ENCODE results near the gene C1orf185.

GRCh38 chr1:51119331-51119730, 17.3 kb downstream of the C1orf185 start:
- TF ChIP-seq CTCF (IDR thresholded peaks at IDR 0.05 in 2 of 3, conservative IDR thresholded peaks at IDR 0.05 in 1 of 3; ENCODE audit: insufficient read depth in 2 of 3, low read depth in 1 of 3, low read length in 3 of 3) (no peak), GTF2A2 (tag; IDR thresholded peaks at IDR 0.05) (no peak), TFAM (CRISPR knock-in tag; conservative IDR thresholded peaks at IDR 0.05) (no peak), ZNF449 (CRISPR knock-in tag; IDR thresholded peaks at IDR 0.05) (no peak), PHF21A (IDR thresholded peaks at IDR 0.05; ENCODE audit: borderline replicate concordance, low read depth) (no peak), ZNF23 (CRISPR knock-in tag; IDR thresholded peaks at IDR 0.05) (no peak), LCOR (CRISPR knock-in tag; IDR thresholded peaks at IDR 0.05) (no peak), HSF4 (CRISPR knock-in tag; IDR thresholded peaks at IDR 0.05; ENCODE audit: borderline replicate concordance) (no peak), ATF2 (CRISPR knock-in tag; IDR thresholded peaks at IDR 0.05) (no peak), BACH1 (tag; IDR thresholded peaks at IDR 0.05) (no peak), POLR2B (IDR thresholded peaks at IDR 0.05; ENCODE audit: low read depth, partially characterized antibody) (no peak), NFE2L1 (tag; IDR thresholded peaks at IDR 0.05; ENCODE audit: borderline replicate concordance, low read depth) (no peak)

All from K562 (cell line).